ENCODE measurements around the gene ZNF497.

ZNF497 gene

GRCh38 chr19:58366585-58367430 lies 4.3 kb upstream of the ZNF497 start:
- ATAC-seq: no peak
- TF ChIP-seq ESRRG (CRISPR knock-in tag; IDR thresholded peaks at IDR 0.05) (no peak), PPARA (CRISPR knock-in tag; IDR thresholded peaks at IDR 0.05; ENCODE audit: borderline replicate concordance) (no peak), ZNF565 (CRISPR knock-in tag; conservative IDR thresholded peaks at IDR 0.05; ENCODE audit: low read depth) (no peak), POU6F1 (CRISPR knock-in tag; IDR thresholded peaks at IDR 0.05; ENCODE audit: borderline replicate concordance, low read depth) (no peak), GLIS3 (CRISPR knock-in tag; IDR thresholded peaks at IDR 0.05) (no peak), PATZ1 (CRISPR knock-in tag; IDR thresholded peaks at IDR 0.05; ENCODE audit: borderline replicate concordance) (no peak), SNAI2 (CRISPR knock-in tag; IDR thresholded peaks at IDR 0.05) (no peak), TSHZ2 (CRISPR knock-in tag; IDR thresholded peaks at IDR 0.05) (no peak), ZNF70 (CRISPR knock-in tag; IDR thresholded peaks at IDR 0.05) (no peak), ZC3H10 (CRISPR knock-in tag; IDR thresholded peaks at IDR 0.05) (no peak), TOX (CRISPR knock-in tag; IDR thresholded peaks at IDR 0.05; ENCODE audit: borderline replicate concordance) (no peak), RARB (CRISPR knock-in tag; IDR thresholded peaks at IDR 0.05) (no peak), ISL1 (CRISPR knock-in tag; IDR thresholded peaks at IDR 0.05) (no peak), ZFP3 (CRISPR knock-in tag; IDR thresholded peaks at IDR 0.05) (no peak), TCF4 (CRISPR knock-in tag; IDR thresholded peaks at IDR 0.05; ENCODE audit: borderline replicate concordance) (no peak), CSRNP3 (CRISPR knock-in tag; IDR thresholded peaks at IDR 0.05) (no peak), ZNF8 (CRISPR knock-in tag; IDR thresholded peaks at IDR 0.05) (no peak), OSR1 (CRISPR knock-in tag; IDR thresholded peaks at IDR 0.05) (no peak)

GRCh38 chr19:58364146-58364545 lies 1.6 kb upstream of the ZNF497 start:
- TF ChIP-seq ZFP3 (CRISPR knock-in tag; IDR thresholded peaks at IDR 0.05) (no peak), ZNF565 (CRISPR knock-in tag; conservative IDR thresholded peaks at IDR 0.05; ENCODE audit: low read depth) (no peak), TCF4 (CRISPR knock-in tag; IDR thresholded peaks at IDR 0.05; ENCODE audit: borderline replicate concordance) (no peak), ZFP30 (CRISPR knock-in tag; IDR thresholded peaks at IDR 0.05) (no peak), GLIS3 (CRISPR knock-in tag; IDR thresholded peaks at IDR 0.05) (no peak), CSDC2 (CRISPR knock-in tag; IDR thresholded peaks at IDR 0.05) (no peak), TSHZ2 (CRISPR knock-in tag; IDR thresholded peaks at IDR 0.05) (no peak), ZNF8 (CRISPR knock-in tag; IDR thresholded peaks at IDR 0.05) (no peak), OSR1 (CRISPR knock-in tag; IDR thresholded peaks at IDR 0.05) (no peak), ARNTL (CRISPR knock-in tag; IDR thresholded peaks at IDR 0.05; ENCODE audit: borderline replicate concordance, low read depth) (no peak), ISL1 (CRISPR knock-in tag; IDR thresholded peaks at IDR 0.05) (no peak), BACH2 (CRISPR knock-in tag; IDR thresholded peaks at IDR 0.05; ENCODE audit: borderline replicate concordance) (no peak), ZC3H10 (CRISPR knock-in tag; IDR thresholded peaks at IDR 0.05) (no peak), ESRRG (CRISPR knock-in tag; IDR thresholded peaks at IDR 0.05) (no peak), SNAI2 (CRISPR knock-in tag; IDR thresholded peaks at IDR 0.05) (no peak), PPARA (CRISPR knock-in tag; IDR thresholded peaks at IDR 0.05; ENCODE audit: borderline replicate concordance) (no peak), ZNF70 (CRISPR knock-in tag; IDR thresholded peaks at IDR 0.05) (no peak), RARB (CRISPR knock-in tag; IDR thresholded peaks at IDR 0.05) (no peak)
- ATAC-seq: no peak

Data from SK-N-SH treated with all-trans-retinoic acid at 6 μM for 48 hours (cell line).